ENCODE data around the gene ATXN7L1.

Gene ATXN7L1

DNA sequence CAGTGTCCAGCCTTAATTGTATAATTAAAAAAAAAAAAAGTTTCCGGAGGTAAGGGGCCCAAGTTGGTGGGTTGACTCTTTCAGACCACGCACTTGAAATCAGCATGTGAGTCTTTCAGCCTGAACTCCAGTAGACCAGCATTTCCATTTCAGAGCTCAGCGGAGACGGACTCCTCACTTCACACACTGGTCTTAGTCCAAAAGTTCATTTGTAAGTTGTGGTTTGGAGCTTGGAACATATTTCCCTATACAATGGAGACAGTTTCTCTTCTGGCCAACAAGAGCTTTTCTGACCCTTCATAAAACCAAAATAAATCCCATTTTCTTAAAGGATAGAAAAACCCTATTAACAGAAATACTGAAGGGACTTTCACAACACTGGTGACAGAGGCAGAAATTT, 41.0 kb downstream of the ATXN7L1 start:
- no peak overlapping the region for H2AFZ ChIP-seq
- no peaks in the 10 kb centered on the region for H3K9me3 ChIP-seq (ENCODE audit: control insufficient read depth, low read length)
- H3K9ac ChIP-seq: no peak overlapping the region
- H3K79me2 ChIP-seq: no peaks in the 10 kb centered on the region
- H3K4me2 ChIP-seq (ENCODE audit: low read length): no peak overlapping the region
- H3K4me1 ChIP-seq: peaks cover 3% of the 10 kb centered on the region
- H3K4me3 ChIP-seq (ENCODE audit: low read depth, low read length): no peak overlapping the region
- TF ChIP-seq, protein P1, sequence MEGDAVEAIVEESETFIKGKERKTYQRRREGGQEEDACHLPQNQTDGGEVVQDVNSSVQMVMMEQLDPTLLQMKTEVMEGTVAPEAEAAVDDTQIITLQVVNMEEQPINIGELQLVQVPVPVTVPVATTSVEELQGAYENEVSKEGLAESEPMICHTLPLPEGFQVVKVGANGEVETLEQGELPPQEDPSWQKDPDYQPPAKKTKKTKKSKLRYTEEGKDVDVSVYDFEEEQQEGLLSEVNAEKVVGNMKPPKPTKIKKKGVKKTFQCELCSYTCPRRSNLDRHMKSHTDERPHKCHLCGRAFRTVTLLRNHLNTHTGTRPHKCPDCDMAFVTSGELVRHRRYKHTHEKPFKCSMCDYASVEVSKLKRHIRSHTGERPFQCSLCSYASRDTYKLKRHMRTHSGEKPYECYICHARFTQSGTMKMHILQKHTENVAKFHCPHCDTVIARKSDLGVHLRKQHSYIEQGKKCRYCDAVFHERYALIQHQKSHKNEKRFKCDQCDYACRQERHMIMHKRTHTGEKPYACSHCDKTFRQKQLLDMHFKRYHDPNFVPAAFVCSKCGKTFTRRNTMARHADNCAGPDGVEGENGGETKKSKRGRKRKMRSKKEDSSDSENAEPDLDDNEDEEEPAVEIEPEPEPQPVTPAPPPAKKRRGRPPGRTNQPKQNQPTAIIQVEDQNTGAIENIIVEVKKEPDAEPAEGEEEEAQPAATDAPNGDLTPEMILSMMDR (IDR thresholded peaks at IDR 0.05): no peak
- H3K27ac ChIP-seq: no peak overlapping the region
- no peaks in the 10 kb centered on the region for H3K27me3 ChIP-seq (ENCODE audit: control insufficient read depth, insufficient read depth, low read length)
- no peaks in the 10 kb centered on the region for H3K36me3 ChIP-seq (ENCODE audit: control insufficient read depth, insufficient read depth, low read length)

DNA sequence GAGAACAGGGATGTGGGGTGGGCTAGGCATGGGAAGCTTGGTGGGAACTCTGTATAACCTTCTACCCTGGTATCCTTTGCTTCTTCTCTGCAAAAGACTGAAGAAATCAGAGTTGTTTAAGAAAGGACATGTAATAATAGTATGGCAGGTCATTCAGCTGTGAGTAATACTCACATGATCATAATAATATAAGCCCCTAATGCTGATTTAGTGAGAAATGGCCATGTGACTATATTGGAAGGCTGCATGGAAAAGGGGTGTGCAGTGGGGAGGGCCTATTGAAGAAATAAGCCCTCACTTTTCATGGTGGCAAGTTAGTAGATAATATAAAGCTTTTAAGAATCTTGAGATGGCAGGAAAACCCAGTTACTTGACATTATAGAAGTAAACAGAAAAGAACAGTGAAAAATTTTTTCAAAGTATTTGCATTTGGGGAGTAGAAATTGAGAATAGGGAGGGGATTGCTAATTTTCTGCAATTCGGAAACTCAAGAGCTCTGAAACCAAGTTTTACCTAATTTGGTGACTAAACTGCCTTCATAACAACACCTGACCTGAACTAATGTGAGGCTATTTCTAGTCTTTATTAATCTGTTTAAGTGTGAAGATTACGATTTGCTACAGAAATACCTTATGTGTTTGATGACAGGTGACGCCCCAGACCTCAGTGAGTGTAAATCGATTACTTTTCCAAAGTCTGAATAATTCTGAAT, 44.4 kb downstream of the ATXN7L1 start:
- no peak overlapping the region for H3K4me2 ChIP-seq (ENCODE audit: low read length)
- H3K4me1 ChIP-seq: peaks cover 4% of the 10 kb centered on the region
- TF ChIP-seq, protein P1 (IDR thresholded peaks at IDR 0.05): no peak
- H3K36me3 ChIP-seq (ENCODE audit: control insufficient read depth, insufficient read depth, low read length): no peaks in the 10 kb centered on the region
- no peaks in the 10 kb centered on the region for H3K79me2 ChIP-seq
- H3K9ac ChIP-seq: no peak overlapping the region
- no peaks in the 10 kb centered on the region for H3K9me3 ChIP-seq (ENCODE audit: control insufficient read depth, low read length)
- no peaks in the 10 kb centered on the region for H3K27me3 ChIP-seq (ENCODE audit: control insufficient read depth, insufficient read depth, low read length)
- H3K27ac ChIP-seq: no peak overlapping the region
- no peak overlapping the region for H3K4me3 ChIP-seq (ENCODE audit: low read depth, low read length)
- H2AFZ ChIP-seq: no peak overlapping the region

DNA sequence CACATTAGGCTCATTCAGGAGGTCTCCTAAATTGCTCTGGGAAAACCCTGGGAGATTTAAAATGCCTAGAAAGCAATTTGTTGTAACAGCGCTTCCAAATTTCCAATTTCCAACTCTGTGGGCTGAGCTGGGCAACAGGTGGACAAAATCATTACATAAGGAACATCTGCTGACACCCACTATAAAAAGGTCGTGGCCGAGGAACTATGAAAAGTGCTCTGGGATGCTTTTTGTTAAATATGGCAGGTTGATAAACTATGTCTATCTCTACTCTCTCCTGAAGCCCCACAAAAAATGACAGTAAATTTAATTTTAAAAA, 45.1 kb downstream of the ATXN7L1 start:
- Histone ChIP-seq H3K9ac (no peak overlapping the region), H3K4me2 (ENCODE audit: low read length) (no peak overlapping the region), H3K36me3 (ENCODE audit: control insufficient read depth, insufficient read depth, low read length) (no peaks in the 10 kb centered on the region), H2AFZ (no peak overlapping the region), H3K9me3 (ENCODE audit: control insufficient read depth, low read length) (no peaks in the 10 kb centered on the region), H3K27ac (no peak overlapping the region), H3K4me1 (peaks cover 4% of the 10 kb centered on the region), H3K4me3 (ENCODE audit: low read depth, low read length) (no peak overlapping the region), H3K79me2 (no peaks in the 10 kb centered on the region), H3K27me3 (ENCODE audit: control insufficient read depth, insufficient read depth, low read length) (no peaks in the 10 kb centered on the region)
- TF ChIP-seq, protein P1 (IDR thresholded peaks at IDR 0.05): no peak

DNA sequence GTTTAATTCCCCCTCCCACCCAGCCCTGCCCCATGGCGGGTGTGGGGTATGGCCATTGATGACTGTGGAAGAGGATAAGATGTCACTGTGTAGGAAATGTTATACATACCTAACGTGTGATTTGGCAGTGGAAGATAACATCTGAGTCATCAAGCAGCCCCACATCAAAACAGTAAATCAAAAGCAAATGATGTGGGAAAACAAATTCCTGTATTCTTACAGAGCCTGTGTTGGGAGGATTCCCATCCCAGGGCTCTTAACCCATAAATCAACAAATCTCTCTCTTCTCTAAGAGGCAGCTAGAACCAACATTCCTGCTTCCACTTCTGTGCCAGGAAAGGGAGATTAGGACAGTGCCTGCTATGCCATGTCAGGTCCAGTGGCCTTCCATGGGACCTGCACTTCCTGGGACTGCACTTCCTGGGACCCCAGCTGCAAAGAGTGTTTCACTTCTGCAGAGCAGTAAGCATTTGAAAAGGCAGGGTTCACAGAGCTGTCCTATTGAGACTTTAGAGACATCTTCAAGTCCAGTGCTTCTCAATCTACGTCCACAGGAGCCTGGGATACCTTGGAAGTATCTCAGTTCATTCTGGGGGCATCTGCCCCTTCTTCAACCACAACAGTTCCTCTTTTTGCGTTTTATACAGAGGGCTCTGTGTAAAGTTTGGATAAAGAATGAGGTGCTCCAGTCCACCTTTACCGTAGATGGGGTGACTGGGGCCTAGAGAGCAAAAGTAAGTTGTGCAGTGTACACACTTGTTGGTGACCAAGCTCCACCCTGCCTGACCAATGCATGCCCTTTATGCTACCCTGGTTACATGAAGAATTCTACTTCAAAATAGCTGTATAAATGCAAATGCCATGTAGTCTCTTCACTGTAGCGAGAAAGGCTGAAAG, 45.7 kb downstream of the ATXN7L1 start:
- no peaks in the 10 kb centered on the region for H3K79me2 ChIP-seq
- no peak overlapping the region for H3K27ac ChIP-seq
- H3K36me3 ChIP-seq (ENCODE audit: control insufficient read depth, insufficient read depth, low read length): no peaks in the 10 kb centered on the region
- H3K9me3 ChIP-seq (ENCODE audit: control insufficient read depth, low read length): no peaks in the 10 kb centered on the region
- H3K4me3 ChIP-seq (ENCODE audit: low read depth, low read length): no peak overlapping the region
- peaks cover 4% of the 10 kb centered on the region for H3K4me1 ChIP-seq
- no peak overlapping the region for H3K9ac ChIP-seq
- no peaks in the 10 kb centered on the region for H3K27me3 ChIP-seq (ENCODE audit: control insufficient read depth, insufficient read depth, low read length)
- TF ChIP-seq, protein P1 (IDR thresholded peaks at IDR 0.05): no peak
- no peak overlapping the region for H2AFZ ChIP-seq
- no peak overlapping the region for H3K4me2 ChIP-seq (ENCODE audit: low read length)
